Cardiac muscle cell (in vitro differentiated cells and primary cell): ENCODE data around the gene QPCT. TPM values are rescaled to one million over a fixed set of nuclear protein-coding genes. Genes with fewer than 3 reads are reported as not detected.

Source experiments
- DNase-seq, 2 donors: peaks; one replicate each; pipeline versions ENCODE4 v3.0.0 to v3.0.0-alpha.2; 2010 to 2017; ENCODE audit warnings: low read depth in 1 of 2, low spot score in 1 of 2
- H3K27ac ChIP-seq: fragments of 200-600 bp; sonication (generic); 2 replicates; pipeline ENCODE4 v1.5.1; 2016
- H3K27me3 ChIP-seq: fragments of 200-600 bp; sonication (generic); 2 replicates; pipeline ENCODE4 v1.6.0; 2016; ENCODE audit warnings: control low read depth
- H3K36me3 ChIP-seq: fragments of 200-600 bp; sonication (generic); 2 replicates; pipeline ENCODE4 v1.5.1; 2016; ENCODE audit warnings: control low read depth
- H3K4me1 ChIP-seq: fragments of 200-600 bp; sonication (generic); 2 replicates; pipeline ENCODE4 v1.8.1; 2017; ENCODE audit warnings: low read depth, mild to moderate bottlenecking, mixed run types
- H3K4me3 ChIP-seq: fragments of 200-600 bp; sonication (generic); 2 replicates; pipeline ENCODE4 v1.5.1; 2016; ENCODE audit warnings: mild to moderate bottlenecking
- H3K9me3 ChIP-seq: fragments of 200-600 bp; sonication (generic); 2 replicates; pipeline ENCODE4 v1.5.1; 2017; ENCODE audit warnings: low read depth, mild to moderate bottlenecking, control low read depth
- CTCF ChIP-seq: IDR thresholded peaks from 2 replicates; pipeline ENCODE4 v1.5.1; 2012; ENCODE audit warnings: low read depth, mild to moderate bottlenecking, low read length
- polyA plus RNA-seq: library from polyadenylated mRNA; unstranded; fragments of >200 nt; fragmentation: Nextera tagmentation; extraction: Ambion mirVana; gene quantifications from 2 replicates; pipeline ENCODE4 v1.2.1, GENCODE V29; 2016
- total RNA-seq: library from RNA; depleted of rRNA; stranded (reverse); fragments of >200 nt; gene quantifications from 2 replicates; pipeline ENCODE4 v1.2.3, GENCODE V29; 2016

Gene QPCT
- total and polyA plus RNA-seq, 2 experiments from 2014 or later: 0.33 TPM; not detected in 1

- peak; percentile 52 for TF ChIP-seq CTCF
- H3K4me3 ChIP-seq: no peak overlapping the region
- H3K36me3 ChIP-seq: no peaks in the 10 kb centered on the region
- H3K9me3 ChIP-seq: no peaks in the 10 kb centered on the region
- no peaks in the 10 kb centered on the region for H3K27me3 ChIP-seq
- peak in 1 of 2 donors; percentile 72 for DNase-seq
- no peaks in the 10 kb centered on the region for H3K4me1 ChIP-seq
- no peak overlapping the region for H3K27ac ChIP-seq
Observed at GRCh38 chr2:37343537-37344434, 644 bp upstream of the QPCT start.

- no peaks in the 10 kb centered on the region for H3K4me1 ChIP-seq
- DNase-seq: no peak
- H3K9me3 ChIP-seq: no peaks in the 10 kb centered on the region
- no peak overlapping the region for H3K4me3 ChIP-seq
- no peak overlapping the region for H3K27ac ChIP-seq
- no peak for TF ChIP-seq CTCF
- no peaks in the 10 kb centered on the region for H3K27me3 ChIP-seq
- no peaks in the 10 kb centered on the region for H3K36me3 ChIP-seq
Observed at GRCh38 chr2:37348155-37348554, 3.7 kb downstream of the QPCT start.

- DNase-seq: no peak
- H3K4me1 ChIP-seq: peaks cover under 1% of the 10 kb centered on the region
- no peaks in the 10 kb centered on the region for H3K27me3 ChIP-seq
- TF ChIP-seq CTCF: no peak
- H3K4me3 ChIP-seq: no peak overlapping the region
- H3K9me3 ChIP-seq: no peaks in the 10 kb centered on the region
- no peak overlapping the region for H3K27ac ChIP-seq
- H3K36me3 ChIP-seq: no peaks in the 10 kb centered on the region
Observed at GRCh38 chr2:37349231-37349860, 4.9 kb downstream of the QPCT start.

GRCh38 chr2:37350034-37350433 is 5.6 kb downstream of the QPCT start:
- no peaks in the 10 kb centered on the region for H3K27me3 ChIP-seq
- no peak for TF ChIP-seq CTCF
- peak in 1 of 2 donors; percentile 20 for DNase-seq
- no peaks in the 10 kb centered on the region for H3K36me3 ChIP-seq
- no peaks in the 10 kb centered on the region for H3K9me3 ChIP-seq
- H3K4me1 ChIP-seq: peaks cover 6% of the 10 kb centered on the region
- H3K27ac ChIP-seq: no peak overlapping the region
- no peak overlapping the region for H3K4me3 ChIP-seq

- no peak overlapping the region for H3K4me3 ChIP-seq
- H3K27ac ChIP-seq: no peak overlapping the region
- H3K4me1 ChIP-seq: peaks cover 6% of the 10 kb centered on the region
- no peaks in the 10 kb centered on the region for H3K36me3 ChIP-seq
- H3K9me3 ChIP-seq: no peaks in the 10 kb centered on the region
- peak in 1 of 2 donors; percentile 2 for DNase-seq
- no peaks in the 10 kb centered on the region for H3K27me3 ChIP-seq
- no peak for TF ChIP-seq CTCF
Observed at GRCh38 chr2:37354531-37354930, 10.1 kb downstream of the QPCT start.
